ENCODE results near the gene RAPGEF4.

Gene RAPGEF4

DNA sequence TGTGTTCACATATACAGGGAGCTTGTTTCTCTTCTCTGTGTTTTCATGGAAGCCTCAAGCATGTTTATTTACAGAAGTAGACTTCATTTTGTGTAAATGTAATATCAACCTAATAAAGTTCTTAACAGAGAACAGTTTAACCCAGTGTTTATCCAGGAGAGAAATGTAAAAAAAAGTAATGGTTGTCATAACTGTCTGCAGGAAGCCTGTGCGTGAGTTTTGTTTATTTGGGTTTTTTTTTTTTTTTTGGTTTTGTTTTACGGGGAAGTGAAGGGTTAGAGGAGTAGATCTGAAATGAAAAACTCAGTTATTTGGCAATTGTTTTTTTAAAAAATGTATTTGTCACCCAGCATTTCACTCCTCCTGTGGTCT is 124.7 kb downstream of the RAPGEF4 start:
- DNase-seq (ENCODE audit: low read depth, low spot score), result no peak

DNA sequence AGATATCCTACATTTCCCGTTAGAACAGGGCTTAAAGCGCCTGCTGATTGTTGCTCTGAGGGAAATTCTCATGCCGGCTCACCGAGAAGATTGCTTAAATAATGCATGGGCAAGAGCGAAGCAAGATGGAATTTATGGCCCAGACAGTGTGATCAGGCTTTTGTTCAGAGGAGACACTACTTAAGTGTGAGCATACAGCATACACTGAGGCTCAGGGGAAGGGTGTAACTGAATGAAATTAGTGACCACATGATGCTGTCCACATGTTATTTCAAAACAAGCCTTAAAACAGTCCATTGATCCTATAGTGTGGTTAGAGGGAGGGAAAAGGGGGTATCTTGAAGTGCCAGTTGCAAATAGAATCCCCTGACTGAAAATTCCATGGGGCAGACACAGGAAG is 125.5 kb downstream of the RAPGEF4 start:
- no peak for DNase-seq (ENCODE audit: low read depth, low spot score)

DNA sequence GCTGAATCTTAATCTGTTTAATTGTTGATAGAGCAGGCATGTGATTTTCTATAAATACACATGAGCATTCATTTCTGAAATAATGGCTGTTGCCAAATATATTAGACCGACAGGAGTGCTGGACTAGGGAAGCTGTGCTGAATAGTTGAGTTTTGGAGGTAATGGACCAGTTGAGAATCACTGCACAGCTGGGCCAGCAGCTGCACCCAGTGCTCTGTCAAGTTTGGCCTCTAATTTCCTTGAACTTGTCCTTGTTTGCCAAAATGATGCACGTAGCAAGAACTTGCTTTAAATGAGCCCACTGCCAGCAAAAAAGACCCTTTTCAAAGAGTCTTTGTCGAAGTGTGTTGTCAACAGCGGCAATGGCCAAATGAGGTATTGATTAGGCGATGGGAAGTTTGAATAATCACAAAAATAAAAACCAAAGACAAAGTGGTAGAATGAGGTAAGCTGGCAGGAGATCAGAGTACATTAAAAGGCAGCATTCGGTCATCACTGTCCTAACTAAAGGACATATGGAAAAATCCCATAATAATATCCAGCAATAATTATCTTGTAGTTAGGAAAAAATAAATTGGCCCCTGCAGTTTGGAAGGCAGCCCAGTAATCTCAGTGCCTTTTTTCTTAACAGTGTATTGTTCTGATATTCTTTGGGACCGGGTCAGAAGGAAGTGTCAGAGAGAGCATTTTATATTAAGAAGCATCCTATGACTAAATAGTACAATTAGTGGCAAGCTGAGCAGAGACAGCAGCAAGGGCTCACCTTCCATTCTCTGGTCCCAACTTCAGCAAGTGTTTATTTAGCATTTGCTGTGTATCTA is 126.2 kb downstream of the RAPGEF4 start:
- no peak for DNase-seq (ENCODE audit: low read depth, low spot score)

DNA sequence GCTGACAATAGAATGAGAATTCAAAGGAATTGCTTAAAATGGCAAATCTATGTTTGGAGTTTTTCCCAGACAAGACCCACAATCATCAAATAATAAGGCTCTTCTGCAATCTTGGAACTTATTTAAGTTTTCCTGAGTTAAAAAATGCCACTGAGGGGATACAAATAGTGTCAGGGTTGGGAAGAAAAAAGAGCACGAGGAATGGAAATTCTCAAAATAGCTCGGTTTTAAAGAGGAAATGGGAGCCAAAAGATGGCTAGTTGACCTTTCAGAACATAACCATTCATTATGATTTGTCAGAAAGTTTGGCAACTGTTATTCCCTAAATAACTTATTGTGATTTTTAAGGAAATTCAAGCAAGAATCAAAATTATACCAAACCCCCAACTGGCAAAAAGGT is 127.7 kb downstream of the RAPGEF4 start:
- DNase-seq (ENCODE audit: low read depth, low spot score), result no peak

DNA sequence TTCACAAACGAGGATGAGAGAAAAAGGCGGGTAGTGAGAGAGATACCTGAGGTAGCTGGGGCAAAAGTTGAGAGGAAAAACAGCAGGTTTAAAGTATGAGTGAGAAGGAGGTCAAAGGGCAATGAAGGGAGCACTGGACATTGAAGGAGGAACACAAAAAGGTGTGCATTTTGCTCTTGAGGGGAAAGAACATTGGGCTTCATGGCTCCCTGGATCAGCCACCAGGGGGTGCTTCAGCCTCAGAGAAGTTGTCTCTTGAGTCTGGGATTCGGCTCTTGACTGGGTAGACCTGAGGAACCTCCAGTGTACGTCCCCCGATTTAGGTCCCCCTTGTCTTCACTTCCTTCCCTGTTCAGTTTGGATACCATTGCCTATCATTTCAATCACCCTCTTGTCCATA is 128.5 kb downstream of the RAPGEF4 start:
- no peak for DNase-seq (ENCODE audit: low read depth, low spot score)

DNA sequence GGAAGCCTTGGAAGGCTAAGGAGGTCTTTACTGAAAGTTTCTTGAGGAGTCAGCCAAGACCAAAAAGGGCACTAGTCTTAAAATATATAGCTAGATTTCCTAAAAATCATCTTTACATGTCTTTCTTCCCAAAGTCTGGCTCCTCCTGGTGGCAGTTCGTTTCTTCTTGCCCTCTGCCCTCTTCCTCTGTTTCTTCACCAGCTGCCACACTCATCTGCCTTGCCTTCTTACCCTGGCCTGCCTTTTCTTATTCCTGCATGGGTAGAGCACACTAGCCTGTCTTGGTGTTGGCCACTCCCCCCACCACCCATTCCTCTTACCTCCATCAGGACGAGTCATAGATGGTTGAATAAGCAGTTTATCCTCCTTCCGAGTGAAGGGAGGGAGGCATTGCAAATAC is 129.8 kb downstream of the RAPGEF4 start:
- no peak for DNase-seq (ENCODE audit: low read depth, low spot score)

DNA sequence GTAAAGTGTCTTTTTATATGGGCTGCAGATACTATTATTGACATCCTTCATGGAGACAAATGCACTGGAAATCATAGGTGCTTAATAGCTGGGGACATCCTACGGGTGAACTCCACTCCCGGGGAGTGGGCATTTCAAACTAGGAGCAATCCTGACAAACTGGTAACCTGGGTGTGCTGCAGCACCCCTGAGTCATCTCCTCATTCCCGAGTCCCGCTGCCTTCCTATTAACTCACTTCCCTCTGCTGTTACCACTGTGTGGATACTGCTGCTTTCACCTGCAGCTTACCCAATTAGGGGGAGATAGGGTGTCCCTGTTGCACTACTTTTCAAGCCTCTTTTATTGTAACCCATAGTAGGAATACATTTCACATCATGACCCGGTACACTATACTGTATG is 134.2 kb downstream of the RAPGEF4 start:
- DNase-seq (ENCODE audit: low read depth, low spot score), result no peak

DNA sequence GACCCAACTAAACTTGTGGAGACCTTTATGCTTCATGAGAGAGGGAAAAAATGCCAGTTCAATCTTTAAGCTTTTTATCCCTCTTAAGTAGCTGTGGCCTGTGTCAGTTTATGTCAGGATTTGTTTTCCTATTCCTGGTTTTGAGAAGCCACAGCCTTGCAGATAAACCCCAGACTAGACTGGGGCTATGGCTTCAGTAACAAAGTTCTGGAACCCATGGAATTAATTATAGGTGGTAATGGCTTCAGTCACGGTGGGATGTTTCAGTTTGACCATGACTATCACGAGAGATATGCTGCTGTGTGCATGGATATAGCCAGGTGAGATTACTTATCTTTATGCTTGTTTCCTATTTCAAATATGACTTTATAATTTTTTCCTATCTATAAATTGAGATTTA is 134.8 kb downstream of the RAPGEF4 start:
- no peak for DNase-seq (ENCODE audit: low read depth, low spot score)

DNA sequence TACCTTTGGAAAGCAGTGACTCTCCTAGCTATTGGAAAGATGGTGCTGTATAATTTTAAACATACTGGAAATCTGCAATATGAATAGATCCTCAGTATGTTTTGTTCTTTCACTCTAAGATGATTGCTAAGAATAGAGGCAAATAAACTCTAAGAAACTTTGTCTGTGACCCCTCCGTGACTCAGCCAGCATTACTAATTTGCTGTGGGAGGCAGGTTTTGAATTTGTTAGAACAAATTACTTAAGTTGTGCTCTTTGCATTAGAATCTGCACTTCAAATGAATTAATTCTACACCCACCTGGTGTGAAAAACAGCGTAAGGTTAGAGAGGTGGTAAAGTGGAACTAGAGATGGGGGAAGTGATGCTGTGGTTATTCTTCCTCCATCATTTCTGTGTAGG is 142.2 kb downstream of the RAPGEF4 start:
- no peak for DNase-seq (ENCODE audit: low read depth, low spot score)

DNA sequence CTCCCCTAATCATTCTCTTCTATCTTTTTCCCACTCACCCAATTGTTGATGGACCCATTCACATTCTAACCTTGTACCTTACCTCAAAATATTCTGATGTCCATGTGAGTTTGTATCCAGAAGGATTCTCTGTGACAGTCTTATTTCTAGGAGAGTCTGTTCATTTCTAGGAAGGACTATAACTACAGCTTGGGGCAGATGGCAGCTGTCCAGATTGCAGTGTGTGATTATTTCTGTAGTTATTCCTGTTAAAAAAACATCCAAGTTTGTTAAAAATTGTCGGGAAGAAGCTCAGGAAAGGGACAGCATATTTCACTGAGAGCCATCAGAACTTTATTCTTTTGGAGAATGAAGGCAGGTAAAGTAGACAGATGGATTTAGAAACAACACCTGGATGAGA is 142.6 kb downstream of the RAPGEF4 start:
- no peak for DNase-seq (ENCODE audit: low read depth, low spot score)

DNA sequence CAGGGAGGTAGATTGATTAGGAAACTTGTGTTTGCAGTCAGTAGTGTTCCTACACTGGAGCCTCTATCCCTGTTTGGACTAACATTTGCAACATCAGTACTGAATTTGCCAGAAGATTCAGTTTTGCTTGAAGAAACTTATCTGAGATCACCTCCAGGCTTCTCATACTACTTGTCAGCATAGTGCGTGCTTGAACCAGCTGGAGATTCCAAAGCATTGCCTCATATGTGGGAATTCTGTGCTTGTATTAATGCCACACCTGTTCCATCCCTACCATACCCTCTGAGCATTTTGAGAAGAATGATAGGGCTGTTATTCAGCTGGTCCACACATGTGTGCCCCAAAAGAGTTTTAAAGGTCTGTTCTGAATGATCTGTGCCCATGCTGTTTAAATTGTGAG is 148.7 kb downstream of the RAPGEF4 start:
- DNase-seq (ENCODE audit: low read depth, low spot score), result no peak

DNA sequence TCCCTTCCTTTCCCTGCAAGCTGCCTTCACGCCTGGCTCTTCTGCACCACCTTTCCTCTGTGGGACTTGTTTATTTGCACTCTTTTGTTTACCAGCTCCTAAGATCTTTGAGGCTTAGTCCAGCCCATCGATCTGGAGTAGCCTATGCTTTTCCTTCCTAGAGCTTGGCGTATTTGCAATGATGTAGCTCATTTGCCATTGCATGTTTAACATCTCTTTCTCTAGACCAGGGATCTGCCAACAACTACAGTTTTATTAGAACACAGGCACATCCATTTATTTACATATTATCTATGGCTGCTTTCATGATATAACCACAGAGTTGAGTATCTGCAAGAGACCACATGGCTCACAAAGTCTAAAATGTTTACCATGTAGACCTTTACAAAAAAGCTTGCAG is 150.4 kb downstream of the RAPGEF4 start:
- DNase-seq (ENCODE audit: low read depth, low spot score), result no peak

DNA sequence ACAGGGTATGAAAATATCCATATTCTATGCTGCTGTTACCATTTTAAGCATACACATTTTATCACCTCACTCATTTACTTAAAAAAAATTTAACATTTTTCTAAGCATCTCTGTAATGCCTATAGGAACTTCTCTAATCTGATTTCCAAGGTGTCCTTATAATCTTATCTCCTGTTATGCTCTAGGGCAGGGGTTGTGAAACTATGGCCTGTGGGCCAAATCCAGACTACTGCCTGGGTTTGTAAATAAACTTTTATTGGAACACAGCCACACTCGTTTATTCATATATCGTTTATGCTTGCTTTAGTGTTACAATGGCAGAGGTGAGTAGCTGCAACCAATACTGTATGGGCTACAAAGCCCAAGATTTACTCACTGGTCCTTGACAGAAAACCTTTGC is 151.6 kb downstream of the RAPGEF4 start:
- no peak for DNase-seq (ENCODE audit: low read depth, low spot score)

DNA sequence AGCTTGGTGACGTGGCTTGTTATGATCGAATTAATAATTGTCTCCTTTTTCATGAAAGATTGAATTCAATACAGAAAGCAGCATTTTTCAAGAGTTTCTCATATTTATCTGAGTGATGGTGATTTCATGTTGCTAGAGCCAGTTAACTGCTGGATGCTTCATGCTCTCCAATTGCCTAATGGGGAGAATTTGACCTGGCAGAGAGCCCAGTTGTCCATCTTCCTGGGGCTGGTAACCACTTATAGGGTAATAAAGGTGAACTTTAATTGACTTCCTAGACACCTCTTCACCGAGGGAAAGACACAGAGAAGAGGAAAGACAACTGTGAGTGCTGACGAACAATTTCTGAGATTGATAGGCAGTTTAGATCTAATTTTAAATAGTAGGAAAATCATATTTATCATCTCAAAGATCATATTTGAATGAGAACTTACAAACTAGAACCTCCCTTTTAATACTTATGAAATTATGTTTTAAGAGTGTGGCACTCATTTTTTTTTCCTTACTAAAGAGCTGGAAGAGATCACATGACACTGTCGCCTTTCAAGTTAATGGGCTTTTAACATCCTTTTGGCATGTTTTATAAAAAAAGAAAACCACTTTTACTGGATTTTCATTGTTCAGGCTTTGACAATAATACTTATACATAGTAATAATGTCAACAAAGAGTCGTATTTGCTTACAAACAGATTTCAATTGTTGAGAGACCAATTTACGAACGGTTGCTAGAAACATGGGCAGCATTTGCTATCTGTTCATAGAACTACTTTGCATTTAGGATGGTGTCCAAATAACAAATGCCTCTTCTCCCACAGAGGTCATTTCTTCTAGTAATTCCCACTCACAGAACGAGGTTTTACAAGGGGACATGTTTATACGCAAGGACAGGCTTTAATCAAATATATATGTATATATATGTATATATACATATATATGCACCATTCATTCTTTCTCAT is 153.3 kb downstream of the RAPGEF4 start:
- DNase-seq (ENCODE audit: low read depth, low spot score), result no peak

DNA sequence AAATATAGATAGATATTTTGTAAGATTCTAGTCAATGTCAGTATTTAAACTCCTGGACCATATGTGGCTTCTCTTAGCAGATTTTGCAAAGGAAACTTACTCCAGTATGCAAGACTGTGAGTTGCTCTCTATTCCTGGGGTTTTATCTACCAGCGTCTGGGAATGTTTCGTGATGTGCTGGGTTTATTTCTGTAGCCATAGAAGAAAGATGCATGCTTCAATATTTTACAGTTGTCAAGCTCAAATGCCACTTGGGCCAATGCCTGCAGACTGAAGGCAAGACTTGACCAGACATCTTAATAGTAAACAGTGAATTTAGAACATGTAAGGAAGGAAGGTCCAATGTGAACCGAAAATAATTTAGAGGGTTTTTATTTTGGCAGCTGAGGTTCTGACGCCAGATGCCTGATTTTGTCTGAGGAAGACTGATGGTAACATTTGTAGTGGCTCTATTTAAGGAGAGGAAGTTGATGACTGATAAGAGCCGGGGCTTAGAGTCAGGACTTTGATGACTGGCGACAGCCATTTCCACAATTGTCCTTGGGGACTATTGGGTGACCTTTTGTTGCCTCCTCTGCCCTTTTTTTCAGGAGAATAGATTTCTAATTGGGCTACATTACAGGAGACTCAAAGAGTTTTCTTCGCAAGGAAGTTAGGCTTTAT is 154.3 kb downstream of the RAPGEF4 start:
- DNase-seq (ENCODE audit: low read depth, low spot score), result no peak

DNA sequence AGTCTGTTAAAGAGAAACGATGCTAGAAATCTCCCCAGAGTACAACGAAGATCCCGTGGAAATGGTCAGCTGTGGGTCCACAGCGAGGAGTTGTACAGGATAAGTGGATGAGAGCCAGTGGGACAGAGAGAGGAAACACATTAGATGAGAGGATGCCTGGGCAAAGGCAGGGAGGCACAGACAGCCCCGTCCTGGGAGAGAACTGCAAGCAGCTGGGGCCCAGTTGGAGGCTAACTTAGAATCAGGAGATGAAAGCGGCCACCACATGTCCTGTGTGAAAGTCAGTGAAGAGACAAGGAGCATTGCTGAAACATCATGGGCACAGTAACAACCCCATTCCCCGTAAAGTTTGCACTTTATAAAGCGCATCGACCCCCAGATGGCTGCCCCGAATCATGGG is 157.5 kb downstream of the RAPGEF4 start:
- no peak for DNase-seq (ENCODE audit: low read depth, low spot score)

DNA sequence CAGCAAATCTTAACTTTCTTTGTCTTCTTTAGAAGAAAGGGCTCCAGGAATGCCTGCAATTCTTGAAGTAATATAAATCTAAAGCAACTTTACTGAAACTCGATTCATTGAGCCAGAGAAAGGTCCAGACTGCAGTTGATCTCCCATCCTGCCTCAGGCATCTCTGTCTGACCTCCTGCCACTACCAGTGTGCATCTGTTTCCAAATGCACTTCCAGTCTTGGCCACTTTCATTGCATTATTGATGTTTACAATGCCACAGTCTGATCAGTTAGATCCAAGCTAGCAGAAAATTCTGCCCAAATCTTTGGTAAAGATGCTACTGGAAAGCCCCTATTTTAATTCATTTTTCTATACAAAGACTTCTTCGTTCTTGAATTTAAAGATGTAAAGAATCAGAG is 158.0 kb downstream of the RAPGEF4 start:
- no peak for DNase-seq (ENCODE audit: low read depth, low spot score)

DNA sequence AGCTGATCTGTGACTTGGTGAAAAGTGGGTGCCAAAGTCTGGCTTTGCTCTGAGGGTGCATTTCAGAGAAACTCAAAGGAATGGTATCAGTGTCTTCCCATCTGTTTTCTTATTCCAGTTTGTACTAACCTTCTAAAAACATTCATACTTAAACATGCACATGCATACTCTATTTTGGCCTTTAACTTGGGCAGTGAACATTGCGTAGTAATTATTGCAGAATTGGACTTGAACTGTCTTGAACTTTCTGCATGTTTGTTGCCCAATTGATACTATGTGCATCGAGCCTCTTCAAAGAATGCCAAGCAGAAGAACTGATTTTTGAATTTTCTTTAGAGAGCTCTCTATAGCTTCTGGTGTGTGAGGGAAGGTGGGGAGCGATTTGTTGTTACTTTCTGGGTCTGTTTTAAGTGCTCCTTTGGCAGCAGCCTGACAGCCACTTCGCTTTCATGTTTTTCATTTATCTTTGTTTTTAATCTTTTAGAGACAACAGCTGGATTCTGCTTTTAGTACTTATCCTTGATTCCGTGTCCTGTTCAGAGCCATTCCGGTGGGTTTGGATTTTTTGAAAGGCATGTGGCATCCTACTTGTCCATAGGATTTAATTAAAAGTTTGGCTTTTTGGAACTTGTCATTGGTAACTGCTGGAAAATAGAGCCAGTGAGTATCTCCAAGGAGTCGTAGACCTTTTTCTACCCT is 159.2 kb downstream of the RAPGEF4 start:
- DNase-seq (ENCODE audit: low read depth, low spot score), result no peak

DNA sequence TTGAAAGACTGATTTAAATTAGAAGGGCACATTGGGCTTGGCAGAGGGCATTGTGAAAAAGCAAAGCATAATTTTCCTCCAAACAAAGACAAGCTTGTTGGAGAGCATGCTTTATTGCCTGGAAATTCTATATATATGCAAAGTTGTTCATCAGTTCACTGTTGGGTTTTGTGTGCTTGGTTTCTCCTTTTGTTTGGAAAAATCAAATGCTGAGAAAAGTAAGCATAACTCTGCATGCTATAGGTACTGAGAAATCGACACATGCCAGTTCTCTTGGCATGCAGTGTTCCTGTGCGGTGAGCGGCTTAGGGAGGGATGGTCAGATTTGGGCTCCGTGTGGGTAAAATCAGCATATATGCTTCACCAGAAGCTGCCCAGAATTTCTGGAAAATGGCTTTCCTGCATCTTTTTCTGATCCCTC is 161.0 kb downstream of the RAPGEF4 start:
- no peak for DNase-seq (ENCODE audit: low read depth, low spot score)

DNA sequence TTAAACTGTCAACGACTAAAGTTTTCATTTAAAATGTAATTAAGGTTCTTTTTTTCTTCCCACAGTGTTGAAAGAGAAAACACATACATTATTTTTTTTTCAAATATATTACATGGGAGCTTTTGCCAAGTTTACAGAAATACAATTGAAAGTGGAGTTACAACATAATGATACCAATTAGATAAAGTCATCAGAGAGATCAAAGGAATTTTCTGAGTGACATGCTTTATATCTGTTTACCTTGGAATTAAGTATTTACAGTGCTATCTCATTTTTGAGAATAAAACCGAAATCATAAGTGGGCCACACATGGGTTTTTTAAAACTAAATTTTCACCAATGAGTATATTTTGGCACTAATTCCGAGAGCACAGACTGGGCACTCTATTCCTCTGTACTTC is 165.2 kb downstream of the RAPGEF4 start:
- DNase-seq (ENCODE audit: low read depth, low spot score), result no peak

DNA sequence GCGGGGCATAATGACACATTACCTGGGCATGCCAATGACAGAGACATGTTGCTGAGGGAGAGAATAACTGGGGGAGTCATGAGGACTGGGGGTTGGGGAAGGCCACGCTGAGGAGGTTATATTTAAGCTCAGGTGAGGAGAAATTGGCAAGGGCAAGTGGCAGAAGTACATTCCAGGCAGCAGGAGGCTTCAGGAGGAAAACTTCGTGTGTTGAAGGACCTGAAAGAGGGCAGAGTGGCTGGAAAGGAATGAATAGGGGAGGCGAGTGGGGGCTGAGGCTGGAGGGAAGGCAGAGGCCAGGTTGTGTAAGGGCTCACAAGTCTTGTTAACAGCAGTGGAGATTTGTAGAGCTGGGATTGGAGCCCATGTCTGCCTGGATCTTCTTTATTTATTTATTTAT is 166.3 kb downstream of the RAPGEF4 start:
- DNase-seq (ENCODE audit: low read depth, low spot score), result no peak

DNA sequence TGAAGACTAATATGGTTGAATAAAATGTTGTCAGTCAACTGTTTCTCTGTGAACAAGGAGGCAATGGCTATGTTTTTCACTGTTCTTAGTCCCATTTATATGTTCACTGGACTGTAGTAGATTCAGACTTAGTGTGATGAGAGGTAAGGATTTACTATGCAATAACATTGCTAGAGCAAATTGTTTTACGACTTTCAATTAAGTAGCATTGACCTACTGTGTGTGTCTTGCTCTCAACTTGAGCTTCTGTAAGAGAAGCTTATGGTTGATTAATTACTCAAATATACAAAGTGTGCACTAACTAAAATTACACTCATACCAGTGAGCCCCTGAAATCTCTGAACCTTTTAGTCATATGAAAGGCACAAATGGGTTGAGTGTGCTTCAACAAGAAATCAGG is 168.6 kb downstream of the RAPGEF4 start:
- DNase-seq (ENCODE audit: low read depth, low spot score), result no peak
